GM19328 (cell line): ENCODE measurements around the gene HECW1.
A peak's percentile ranks its signal among the peaks of the same experiment; 100 is the strongest.

Experiments used
- ATAC-seq: cut with Tn5 transposase; IDR thresholded peaks from one replicate; pipeline ENCODE4 v1.9.1; 2021; ENCODE audit warnings: mild to moderate bottlenecking, moderate library complexity; ENCODE audit not compliant: unreplicated experiment

Gene HECW1

GRCh38 chr7:43142703-43143102, 30.3 kb downstream of the HECW1 start:
- ATAC-seq, result no peak

DNA sequence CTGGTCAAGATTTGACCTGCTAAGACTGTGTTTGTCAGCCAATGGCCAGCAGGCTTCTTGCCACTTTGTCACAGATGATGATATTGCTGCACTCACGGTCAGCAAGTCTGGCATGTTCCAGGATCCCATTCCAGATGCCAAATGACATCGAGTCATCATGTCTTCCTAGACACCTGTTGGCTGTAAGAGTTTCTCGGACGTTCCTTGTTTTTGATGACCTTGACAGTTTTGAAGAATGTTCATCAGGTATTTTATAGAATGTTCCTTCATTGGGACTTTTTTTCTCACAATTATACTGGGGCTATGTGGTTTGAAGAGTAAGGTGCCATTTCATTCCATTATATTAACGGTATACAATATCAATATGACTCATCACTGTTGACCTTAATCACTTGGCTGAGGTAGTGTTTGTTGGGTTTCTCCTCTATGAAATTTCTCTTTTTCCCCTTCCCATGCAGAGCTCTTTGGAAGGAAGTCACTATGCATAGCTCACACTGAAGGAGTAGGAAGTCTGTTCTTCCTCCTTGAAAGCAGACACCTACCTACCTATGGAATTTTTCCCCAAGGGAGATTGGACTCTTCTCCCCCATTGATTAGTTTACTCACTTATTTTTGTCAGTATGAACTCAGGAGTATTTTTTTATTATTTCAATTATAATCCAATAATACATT, 31.6 kb downstream of the HECW1 start:
- ATAC-seq, result no peak

GRCh38 chr7:43148161-43148731, 35.8 kb downstream of the HECW1 start:
- ATAC-seq, result no peak

DNA sequence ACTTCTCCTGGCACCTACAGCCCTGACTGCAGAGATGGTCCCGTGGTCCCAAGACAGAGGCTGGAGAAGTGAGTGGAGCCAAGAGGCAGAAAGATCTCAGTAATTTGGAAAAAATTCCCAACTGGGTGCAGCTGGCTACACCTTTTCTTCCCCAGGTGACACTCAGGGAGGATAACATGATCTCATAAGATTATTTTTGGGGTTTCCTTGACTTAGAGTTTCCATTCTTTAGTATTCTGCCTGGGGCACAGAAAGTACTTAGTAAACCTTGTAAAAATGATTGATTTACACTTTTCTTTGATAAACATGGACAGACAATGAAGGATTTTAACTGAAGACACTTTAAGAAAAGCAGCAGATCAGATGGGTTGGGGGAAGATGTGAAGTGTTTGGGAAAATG, 38.6 kb downstream of the HECW1 start:
- ATAC-seq, result no peak

DNA sequence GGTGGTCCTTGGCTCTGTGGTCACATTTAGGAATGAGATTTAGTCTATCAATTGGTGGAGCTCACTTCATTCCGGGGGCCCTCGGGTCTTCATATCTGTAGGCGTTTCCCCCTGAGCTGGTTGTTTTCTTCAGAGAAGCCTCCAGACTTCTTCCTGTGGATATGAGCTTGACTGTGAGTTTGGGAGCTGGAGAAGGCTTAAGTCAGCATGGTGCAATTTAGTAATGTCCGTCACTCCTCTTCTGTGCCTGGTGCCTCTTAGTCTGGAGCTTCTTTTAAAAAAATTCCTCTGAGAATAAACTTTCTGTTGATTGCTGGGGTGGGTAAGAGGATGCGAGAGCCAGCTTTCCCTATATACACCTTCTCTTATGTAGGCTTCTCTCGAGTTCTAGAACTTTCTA, 40.2 kb downstream of the HECW1 start:
- ATAC-seq, result no peak

DNA sequence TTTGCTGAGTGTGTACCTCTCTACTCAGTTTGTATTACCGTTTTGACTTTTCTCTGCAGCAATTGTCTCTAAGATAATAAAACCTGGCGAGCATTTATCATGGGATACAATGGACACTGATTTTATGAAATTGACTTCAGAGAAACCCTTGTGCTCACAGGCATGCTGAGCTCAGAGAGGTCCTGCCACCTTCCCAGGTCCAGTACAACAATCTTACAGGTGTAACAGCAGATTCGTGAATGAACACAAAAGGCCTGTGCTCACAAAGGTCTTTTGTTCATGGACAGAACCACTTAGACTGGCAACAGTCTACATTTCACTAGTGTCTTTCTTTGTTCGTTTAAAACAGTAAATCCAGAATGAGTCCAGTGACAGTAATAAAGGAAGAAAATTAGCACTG, 43.2 kb downstream of the HECW1 start:
- no peak for ATAC-seq

DNA sequence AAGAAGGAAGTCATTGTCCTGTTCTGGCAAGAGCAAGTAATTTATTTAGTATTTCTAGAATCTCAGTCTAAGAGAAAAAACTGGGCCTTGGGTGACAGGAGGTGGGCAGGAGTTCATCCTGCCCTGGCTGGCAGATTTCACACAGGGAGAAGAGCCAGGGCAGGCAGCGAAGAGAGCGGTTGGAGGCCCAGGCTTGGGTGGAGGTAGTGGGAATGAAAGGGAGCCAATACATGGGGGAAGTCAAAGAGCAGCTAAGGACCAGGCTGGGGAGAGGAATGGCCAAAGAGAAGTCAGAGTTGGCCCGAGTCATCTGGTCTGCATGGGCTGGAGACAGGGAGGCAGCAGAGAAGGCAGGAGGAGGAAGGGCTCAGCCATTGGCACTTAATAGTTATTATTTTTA, 51.4 kb downstream of the HECW1 start:
- ATAC-seq, result no peak

DNA sequence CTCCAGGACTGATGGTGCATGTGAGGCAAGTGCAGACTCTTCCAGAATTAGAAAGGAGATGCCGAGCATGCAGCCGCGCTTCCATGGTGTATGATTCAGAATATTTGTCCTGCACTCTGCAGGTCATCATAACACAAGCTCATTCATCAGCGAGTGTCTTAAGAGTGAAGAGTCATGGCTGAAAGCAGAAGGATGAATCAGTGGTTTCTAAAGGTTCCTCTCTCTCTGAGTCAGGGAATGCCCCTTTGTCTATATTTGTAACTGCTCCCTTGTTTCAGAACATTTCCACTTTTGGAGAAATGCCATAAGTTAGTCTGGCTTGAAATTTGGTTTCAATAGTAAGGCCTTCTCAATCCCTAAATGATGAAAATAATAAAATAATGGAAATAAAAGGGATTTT, 52.3 kb downstream of the HECW1 start:
- ATAC-seq, result peak; percentile 63

DNA sequence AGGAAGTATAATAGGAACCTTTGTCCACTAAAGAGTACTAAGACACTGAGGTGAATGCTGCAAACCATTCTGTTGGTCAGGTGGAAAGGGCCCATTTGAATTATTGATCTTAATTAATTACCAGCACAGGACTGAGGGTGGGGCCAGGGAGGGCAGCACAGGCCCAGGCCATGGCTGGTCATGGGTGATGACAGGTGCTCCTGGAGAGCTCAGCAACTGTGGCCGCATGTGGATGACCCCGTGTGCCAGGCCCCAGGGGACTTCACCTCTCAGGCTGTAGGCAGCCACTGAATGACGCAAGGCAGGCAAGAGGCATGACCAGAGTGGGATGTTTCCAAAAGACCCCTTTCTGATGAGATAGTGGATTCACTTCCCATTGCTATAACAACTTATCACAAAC, 54.2 kb downstream of the HECW1 start:
- ATAC-seq, result no peak

DNA sequence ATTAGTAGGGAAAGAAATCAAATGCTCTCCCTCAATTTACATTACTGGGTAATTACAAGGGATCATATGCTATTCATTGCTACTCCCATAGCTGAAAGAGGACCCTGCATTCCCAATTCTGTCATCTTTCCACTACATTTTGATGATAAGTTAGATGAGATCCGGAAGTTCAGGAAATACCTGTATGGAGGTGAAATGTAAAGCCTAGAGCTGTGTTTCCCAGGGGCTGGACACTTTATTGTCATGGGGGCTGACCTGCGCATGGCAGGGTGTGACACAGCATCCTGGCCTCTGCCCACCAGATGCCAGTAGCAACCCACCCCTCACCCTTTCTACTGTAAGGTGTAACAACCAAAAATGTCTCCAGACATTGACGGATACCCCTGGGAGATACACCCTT, 56.6 kb downstream of the HECW1 start:
- ATAC-seq, result no peak

GRCh38 chr7:43170571-43170970, 58.1 kb downstream of the HECW1 start:
- no peak for ATAC-seq

DNA sequence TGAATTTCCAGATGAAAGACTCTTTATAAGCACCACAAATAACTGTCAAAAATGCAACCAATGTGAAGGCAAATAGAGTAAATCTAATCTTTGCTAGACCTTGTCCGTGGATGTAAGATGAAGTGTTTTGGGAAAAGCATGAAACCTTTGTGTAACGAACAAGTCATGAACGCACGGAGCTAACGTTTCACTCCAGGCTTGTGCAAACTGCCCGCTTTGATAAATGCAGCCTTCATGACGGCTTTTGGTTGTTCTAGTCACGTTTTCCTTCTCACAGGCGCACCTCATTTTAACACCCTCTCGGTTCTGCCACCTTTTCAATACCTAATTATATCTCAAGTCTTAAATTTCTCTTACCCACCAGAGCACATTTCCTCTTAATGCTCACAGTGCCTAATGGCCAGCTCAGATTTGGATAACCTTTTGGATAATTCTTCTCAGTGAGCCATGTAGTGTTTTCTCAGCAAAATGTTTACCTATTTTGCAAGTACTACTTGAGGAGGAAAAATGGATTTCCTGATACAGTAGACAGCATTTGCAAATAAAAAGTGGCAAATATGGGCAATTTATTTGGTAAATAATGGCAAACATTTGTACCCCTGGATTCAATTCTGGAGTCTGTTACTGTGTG, 63.2 kb downstream of the HECW1 start:
- no peak for ATAC-seq

DNA sequence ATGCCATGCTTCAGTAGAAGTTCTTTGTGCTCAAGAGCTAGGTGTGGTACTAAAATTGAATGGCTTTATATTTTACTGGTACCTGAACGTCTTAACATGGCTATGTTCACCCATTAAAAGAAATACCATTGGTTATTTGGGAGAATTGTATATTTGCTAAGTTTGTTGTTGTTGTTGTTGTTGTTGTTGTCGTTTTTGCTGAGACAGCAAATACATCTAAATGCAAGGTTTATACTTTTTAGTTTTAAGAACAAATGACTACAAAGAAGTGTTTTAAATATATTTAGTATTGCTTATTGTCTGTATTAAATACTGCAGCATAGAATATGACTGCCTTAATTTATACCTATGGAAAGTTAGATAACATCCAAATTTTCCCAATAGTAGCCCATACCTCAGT, 66.9 kb downstream of the HECW1 start:
- no peak for ATAC-seq

DNA sequence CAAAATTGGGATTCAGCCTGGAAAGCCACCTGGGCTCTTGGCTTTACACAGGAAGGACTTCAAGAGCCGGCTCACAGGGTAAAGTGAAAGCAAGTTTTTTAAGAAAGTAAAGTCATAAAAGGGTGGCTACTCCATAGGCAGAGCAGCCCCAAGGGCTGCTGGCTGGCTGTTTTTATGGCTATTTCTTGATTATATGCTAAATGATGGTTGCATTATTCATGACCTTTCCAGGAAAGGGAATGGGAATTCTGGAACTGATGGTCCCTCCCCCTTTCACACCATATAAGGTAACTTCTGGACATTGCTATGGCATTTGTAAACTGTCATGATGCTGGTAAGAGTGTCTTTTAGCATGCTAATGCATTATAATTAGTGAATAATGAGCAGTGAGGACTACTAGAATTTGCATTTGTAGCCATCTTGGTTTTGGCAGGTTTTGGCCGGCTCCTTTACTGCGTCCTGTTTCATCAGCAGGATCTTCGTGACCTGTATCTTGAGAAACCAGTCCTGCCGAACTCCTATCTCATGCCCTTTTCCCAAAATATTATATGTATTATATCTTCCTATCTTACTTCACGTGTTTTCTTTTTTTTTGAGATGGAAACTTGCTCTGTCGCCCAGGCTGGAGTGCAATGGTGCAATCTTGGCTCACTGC, 80.5 kb downstream of the HECW1 start:
- no peak for ATAC-seq

DNA sequence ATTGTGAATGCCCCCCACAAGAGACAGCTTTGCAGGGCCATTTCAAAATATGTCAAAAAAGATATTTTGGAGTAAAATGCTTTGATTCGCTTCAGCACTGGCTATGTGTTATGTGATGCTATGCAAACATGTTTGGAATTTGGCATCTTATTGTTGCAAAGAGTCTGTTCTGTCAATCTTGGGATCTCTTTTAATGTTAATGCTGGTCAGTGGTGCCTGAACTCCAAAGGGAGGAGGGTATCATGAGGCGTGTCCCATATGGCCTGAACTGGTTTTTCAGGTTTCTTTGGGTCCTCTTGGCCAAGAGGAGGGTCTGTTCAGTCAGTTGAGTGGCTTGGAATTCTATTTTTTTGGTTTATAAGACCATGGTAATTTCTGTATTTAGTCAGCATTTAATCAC, 81.4 kb downstream of the HECW1 start:
- no peak for ATAC-seq

DNA sequence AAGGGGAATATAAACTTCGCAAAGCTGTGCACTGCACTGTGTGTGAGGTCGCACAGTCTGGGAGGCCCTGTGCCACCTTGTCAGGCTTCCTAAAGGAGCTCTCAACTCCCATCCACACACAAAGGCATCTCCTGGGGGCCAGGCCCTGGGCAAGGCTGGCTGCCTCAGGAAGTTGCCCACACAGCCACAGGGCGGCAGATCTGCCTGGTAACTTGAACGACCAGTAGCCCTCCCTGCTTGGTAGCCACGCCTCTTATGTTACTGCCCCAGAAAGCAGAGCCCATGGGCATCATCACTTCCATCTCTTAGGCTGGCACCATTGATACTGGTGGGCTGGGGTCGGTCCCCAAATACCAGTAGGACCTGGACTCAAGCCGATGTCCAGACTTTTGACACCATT, 82.8 kb downstream of the HECW1 start:
- ATAC-seq, result no peak

DNA sequence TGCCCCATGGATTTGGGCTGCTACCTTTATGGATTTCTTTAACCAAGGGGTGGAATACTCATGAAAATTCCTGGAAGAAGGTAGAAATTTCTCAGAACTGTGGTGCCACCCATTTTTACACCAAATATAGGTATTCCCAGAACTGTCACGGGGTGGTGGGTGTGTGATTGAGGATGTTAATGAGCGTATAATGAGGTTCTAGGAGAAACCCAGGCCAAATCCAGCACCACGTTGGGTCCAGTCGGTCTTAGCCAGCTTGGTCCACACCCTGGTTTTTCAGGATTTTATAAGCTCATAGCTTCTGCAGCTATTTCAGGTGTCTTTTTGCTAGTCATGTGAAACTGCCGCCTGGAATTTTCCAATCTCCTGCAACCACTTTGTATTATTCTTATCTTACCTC, 83.3 kb downstream of the HECW1 start:
- no peak for ATAC-seq

GRCh38 chr7:43196379-43196778, 83.9 kb downstream of the HECW1 start:
- ATAC-seq, result no peak

- no peak for ATAC-seq
Observed at GRCh38 chr7:43198016-43198415, 85.6 kb downstream of the HECW1 start.

- no peak for ATAC-seq
Observed at GRCh38 chr7:43198599-43199090, 86.2 kb downstream of the HECW1 start.

GRCh38 chr7:43199371-43200160, 87.1 kb downstream of the HECW1 start:
- ATAC-seq, result no peak
